ENCODE measurements around the gene FNIP1.
"Not testable (repeated sequence)": the region's sequence is repeated elsewhere in the genome, so short reads cannot be mapped to it uniquely, and the experiment has no call there.

FNIP1 gene

GRCh38 chr5:131786900-131787692, 9.7 kb downstream of the FNIP1 start:
- no peak for DNase-seq

- DNase-seq: no peak
These were observed 10.8 kb downstream of the FNIP1 start for GRCh38 chr5:131786036-131786435.

GRCh38 chr5:131783874-131784273, 12.9 kb downstream of the FNIP1 start:
- DNase-seq: no peak

- DNase-seq: no peak
These were observed 13.5 kb downstream of the FNIP1 start for GRCh38 chr5:131783357-131783756.

- no peak for DNase-seq
These were observed 14.1 kb downstream of the FNIP1 start for GRCh38 chr5:131782717-131783116.

GRCh38 chr5:131778141-131778540, 18.7 kb downstream of the FNIP1 start:
- DNase-seq: not testable (repeated sequence)

GRCh38 chr5:131776450-131776849, 20.4 kb downstream of the FNIP1 start:
- DNase-seq: no peak

- no peak for DNase-seq
These were observed 22.0 kb downstream of the FNIP1 start for GRCh38 chr5:131774652-131775367.

GRCh38 chr5:131773805-131774204, 23.0 kb downstream of the FNIP1 start:
- DNase-seq: no peak

- DNase-seq: no peak
These were observed 25.1 kb downstream of the FNIP1 start for GRCh38 chr5:131771692-131772091.

GRCh38 chr5:131769961-131770360, 26.9 kb downstream of the FNIP1 start:
- no peak for DNase-seq

- no peak for DNase-seq
These were observed 27.5 kb downstream of the FNIP1 start for GRCh38 chr5:131769336-131769735.

- DNase-seq: no peak
These were observed 28.9 kb downstream of the FNIP1 start for GRCh38 chr5:131767891-131768290.

- no peak for DNase-seq
These were observed 30.1 kb downstream of the FNIP1 start for GRCh38 chr5:131766689-131767088.

- no peak for DNase-seq
These were observed 31.6 kb downstream of the FNIP1 start for GRCh38 chr5:131765261-131765660.

GRCh38 chr5:131763968-131764367, 32.8 kb downstream of the FNIP1 start:
- no peak for DNase-seq

- no peak for DNase-seq
These were observed 36.0 kb downstream of the FNIP1 start for GRCh38 chr5:131760793-131761192.

GRCh38 chr5:131759704-131760103, 37.1 kb downstream of the FNIP1 start:
- DNase-seq: no peak

- no peak for DNase-seq
These were observed 38.3 kb downstream of the FNIP1 start for GRCh38 chr5:131758520-131758900.

GRCh38 chr5:131757830-131758519, 38.8 kb downstream of the FNIP1 start:
- DNase-seq: no peak

GRCh38 chr5:131756942-131757341, 39.9 kb downstream of the FNIP1 start:
- no peak for DNase-seq

GRCh38 chr5:131754363-131754762, 42.5 kb downstream of the FNIP1 start:
- no peak for DNase-seq

GRCh38 chr5:131751506-131751905, 45.3 kb downstream of the FNIP1 start:
- no peak for DNase-seq
